Stimulated activated CD4-positive, alpha-beta T cell treated with anti-CD3 and anti-CD28 coated beads, Interleukin-12 subunit alpha, Interleukin-12 subunit beta, amount 100 ng/mL, for 48 hours (primary cell): ENCODE results near the gene GNB3.
"Not testable (repeated sequence)": the region's sequence is repeated elsewhere in the genome, so short reads cannot be mapped to it uniquely, and the experiment has no call there.

Source experiments
- DNase-seq, 3 donors: peaks; one replicate each; pipeline ENCODE4 v3.0.0-alpha.2; 2020; ENCODE audit warnings: low read depth in 2 of 3, low spot score in 1 of 3

The GNB3 gene

DNA sequence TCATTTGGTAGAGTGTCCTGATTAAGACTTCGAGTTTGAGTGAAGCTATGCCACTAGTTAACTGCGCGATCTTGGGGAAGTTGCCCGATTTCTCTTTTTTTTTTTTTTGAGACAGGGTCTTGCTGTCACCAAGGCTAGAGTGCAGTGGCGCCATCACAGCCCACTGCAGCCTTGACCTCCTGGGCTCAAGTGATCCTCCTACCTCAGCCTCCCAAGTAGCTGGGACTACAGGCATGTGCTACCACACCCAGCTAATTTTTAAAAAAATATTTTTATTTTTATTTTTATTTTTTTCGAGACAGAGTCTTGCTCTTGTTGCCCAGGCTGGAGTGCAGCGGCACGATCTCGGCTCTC lies 33.3 kb downstream of the GNB3 start:
- not testable (repeated sequence) for DNase-seq

DNA sequence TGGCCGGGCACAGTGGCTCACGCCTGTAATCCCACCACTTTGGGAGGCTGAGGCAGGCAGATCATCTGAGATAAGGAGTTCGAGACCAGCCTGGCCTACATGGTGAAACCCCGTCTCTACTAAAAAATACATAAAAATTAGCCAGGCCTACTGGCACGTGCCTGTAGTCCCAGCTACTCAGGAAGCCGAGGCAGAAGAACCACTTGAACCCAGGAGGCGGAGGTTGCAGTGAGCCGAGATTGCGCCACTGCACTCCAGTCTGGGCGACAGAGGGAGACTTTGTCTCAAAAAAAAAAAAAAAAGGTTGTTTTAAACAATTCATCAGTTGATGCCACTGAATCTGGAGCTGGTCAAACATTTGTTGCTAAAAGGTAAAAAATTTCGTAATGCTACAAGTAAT lies 39.1 kb downstream of the GNB3 start:
- DNase-seq, result not testable (repeated sequence)

DNA sequence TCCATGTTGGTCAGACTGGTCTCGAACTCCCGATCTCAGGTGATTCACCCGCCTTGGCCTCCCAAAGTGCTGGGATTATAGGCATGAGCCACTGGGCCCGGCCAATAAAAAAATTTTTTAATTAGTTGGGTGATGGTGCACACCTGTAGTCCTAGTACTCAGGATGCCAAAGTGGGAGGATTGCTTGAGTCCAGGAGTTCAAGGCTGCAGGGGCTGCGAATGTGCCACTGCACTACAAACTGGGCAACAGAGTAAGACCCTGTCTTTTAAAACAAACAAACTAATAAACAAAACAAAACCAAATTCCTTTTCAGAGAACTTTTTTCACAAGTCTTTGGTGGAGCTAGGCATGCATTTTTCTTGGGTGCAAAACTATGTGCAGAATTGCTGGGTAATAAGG lies 42.5 kb downstream of the GNB3 start:
- no peak for DNase-seq

DNA sequence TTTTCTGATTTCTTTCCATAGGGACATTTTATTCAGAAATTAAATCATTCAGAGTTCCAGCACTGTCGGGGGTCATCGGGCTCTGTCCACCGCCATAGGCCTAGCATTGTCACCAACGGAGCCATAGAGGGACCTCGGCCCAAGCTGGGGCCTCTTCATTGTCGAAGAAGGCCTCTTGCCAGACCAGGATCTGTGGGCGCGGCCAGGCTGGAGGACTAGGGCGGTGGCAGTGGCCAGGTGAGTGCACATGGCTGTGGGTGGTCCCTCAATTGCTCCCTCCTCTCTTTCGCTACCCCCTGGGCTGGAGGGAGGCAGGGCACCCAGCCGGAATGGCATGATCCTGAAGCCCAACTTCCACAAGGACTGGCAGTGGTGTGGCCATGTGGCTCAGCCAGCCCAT lies 43.0 kb downstream of the GNB3 start:
- DNase-seq, result no peak

DNA sequence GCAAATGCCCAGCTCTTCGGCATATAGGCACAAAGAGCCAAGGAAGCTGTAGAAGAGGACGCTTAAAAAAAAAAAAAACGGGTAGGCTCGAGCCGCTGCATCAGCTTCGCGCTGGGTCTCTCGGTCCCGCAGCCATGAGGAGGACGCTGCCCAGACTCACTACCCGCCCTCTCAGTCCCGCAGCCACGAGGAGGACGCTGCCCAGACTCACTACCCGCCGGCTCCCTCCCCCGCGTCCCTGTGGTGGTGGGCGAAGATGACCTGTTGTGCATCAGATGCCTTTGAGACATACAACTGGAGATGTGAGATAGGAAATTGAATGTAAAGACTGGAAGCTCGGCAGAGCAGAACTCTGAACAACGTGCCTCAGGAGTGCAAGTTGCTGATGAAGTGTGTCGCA lies 43.8 kb downstream of the GNB3 start:
- no peak for DNase-seq

DNA sequence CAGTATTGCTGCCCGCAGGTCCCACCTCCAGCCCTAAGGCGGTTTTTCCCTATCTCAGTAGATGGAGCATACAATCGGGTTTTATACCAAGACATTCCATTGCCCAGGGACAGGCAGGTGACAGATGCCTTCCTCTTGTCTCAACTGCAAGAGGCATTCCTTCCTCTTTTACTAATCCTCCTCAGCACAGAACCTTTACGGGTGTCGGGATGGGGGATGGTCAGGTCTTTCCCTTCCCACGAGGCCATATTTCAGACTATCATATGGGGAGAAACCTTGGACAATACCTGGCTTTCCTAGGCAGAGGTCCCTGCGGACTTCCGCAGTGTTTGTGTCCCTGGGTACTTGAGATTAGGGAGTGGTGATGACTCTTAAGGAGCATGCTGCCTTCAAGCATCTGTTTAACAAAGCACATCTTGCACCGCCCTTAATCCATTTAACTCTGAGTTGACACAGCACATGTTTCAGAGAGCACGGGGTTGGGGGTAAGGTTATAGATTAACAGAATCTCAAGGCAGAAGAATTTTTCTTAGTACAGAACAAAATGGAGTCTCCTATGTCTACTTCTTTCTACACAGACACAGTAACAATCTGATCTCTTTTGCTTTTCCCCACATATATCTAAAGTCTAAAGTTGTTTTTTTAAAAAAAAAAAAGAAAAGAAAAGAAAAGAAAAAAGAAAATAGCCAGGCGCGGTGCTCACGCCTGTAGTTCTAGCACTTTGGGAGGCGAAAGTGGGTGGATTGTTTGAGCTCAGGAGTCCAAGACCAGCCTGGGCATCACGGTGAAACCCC lies 45.7 kb downstream of the GNB3 start:
- not testable (repeated sequence) for DNase-seq

DNA sequence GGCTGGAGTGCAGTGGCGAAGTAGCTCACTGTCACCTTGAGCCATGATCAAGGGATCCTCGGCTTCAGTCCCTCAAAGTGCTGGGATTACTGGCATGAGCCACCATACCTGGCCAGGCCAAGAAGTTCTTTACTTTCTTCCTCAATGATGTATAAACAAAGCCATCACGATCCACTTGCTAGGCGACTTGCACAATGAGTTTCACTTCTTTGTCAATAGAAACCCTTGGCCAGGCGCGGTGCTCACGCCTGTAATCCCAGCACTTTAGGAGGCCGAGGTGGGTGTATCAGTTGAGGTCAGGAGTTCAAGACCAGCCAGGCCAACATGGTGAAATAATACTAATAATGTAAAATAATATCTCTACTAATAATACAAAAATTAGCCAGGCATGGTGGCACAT lies 46.7 kb downstream of the GNB3 start:
- no peak for DNase-seq

DNA sequence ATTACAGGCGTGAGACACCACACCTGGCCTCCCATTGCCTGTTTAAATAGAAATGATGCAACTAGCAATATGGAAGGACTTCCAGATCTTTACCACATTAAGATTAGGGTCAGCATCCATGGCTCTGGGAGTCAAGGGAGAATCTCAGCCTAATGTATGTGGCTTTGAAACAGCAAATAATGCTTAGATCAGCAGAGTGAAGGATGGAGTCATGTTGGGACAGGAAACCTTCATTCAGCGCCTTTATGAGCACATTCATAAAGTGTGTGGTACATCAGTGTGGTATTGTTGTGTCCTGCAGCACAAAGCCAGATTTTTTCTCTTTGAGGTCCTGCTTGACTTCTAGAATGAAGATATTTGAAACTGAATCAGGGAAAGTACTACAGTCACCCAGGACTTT lies 47.6 kb downstream of the GNB3 start:
- no peak for DNase-seq

DNA sequence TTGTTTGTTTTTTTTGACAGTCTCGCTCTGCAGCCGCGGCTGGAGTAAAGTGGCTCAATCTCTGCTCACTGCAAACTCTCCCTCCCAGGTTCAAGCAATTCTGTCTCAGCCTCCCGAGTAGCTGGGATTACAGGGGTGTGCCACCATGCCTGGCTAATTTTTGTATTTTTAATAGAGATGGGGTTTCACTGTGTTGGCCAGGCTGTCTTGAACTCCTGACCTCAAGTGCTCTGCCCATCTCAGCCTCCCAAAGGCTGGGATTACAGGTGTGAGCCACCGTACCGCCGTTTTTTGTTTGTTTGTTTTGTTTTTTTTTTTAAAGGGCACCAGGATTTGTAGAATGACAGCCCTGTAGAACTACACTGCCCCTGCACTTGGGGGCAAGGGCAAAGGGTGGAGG lies 48.1 kb downstream of the GNB3 start:
- not testable (repeated sequence) for DNase-seq

DNA sequence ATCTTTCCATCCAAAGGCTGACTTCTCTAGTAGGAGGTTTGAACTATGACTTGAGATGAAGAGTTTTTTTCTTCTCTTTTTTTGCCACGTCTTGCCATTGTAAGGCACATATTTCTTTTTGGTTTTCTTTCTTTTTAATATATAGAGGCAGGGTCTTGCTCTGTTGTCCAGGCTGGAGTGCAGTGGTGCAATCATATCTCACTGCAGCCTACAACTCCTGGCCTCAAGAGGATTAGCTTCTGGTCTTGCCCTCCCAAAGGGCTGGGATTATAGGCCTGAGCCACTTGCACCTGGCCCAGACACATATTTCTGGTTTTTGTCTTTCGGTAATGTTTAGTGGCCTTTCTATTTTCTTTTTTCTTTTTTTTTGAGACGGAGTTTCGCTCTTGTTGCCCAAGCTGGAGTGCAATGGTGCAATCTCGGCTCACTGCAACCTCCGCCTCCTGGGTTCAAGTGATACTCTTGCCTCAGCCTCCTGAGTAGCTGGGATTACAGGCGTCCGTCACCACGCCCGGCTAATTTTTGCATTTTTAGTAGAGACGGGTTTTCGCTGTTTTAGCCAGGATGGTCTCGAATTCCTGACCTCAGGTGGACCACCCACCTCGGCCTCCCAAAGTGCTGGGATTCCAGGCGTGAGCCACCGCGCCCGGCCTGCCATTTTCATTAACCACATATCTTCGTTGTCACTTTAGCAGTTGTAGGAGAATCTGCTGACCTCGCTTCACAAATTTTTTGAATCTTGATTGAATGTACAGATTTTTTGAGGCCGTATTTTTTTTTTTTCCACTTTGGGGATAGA lies 49.2 kb downstream of the GNB3 start:
- DNase-seq, result not testable (repeated sequence)

DNA sequence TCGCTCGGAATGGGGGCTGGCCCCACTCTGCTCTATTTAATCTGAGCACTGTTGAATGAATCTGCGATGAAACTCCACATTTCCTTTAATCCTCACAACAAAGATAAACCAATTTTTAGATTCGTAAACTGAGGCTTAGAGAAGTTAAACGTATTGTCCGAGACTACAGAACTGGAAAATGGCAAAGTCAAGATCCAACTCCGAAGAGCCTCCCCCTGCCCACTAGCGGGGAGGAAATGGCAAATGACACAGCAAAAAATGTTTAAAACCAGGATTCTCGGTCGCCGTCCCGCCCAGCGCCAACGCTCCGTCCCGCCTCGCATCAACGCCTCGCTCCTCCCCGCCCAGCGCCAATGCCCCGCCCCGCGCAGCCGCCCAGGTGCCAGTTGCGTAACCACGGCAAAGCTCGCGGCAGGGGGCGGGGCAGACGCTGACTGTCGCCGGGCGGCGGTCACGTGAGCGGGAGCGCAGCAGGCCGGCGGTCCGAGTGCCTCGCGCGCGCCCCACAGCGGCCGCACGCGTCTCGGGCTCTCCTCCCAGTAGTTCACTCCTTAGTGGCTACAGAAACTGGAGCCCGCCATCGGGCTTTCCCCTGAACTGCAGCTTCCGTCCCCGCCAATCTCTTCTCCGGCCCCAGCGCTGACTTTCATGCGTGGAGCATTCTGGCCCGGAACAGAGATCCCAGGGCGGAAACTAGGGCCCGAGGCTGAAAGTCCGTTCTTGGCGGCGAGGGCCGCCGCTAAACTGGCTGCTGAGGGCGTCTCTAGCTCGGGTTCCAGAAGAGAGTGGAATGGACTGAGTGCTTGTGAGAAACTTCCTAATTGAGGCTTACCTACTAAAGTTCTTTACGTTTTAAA lies 50.3 kb downstream of the GNB3 start:
- peak; percentile 97 to 100 (median 98) for DNase-seq

DNA sequence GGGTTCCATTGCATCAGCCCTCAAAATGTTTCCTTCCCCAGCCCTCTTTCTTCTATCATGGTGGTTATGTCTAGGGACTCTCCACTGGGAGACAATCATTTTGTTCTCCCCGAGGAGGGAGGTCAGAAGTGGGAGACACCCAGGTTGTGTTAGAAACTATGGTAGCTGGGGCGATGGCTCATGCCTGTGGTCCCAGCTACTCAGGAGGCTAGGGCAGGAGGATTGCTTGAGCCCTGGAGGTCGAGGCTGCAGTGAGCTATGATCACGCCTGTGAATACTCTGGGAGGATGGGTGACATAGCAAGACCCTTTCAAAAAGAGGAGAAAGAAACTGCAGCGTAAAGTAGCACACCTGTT lies 50.9 kb downstream of the GNB3 start:
- no peak for DNase-seq

DNA sequence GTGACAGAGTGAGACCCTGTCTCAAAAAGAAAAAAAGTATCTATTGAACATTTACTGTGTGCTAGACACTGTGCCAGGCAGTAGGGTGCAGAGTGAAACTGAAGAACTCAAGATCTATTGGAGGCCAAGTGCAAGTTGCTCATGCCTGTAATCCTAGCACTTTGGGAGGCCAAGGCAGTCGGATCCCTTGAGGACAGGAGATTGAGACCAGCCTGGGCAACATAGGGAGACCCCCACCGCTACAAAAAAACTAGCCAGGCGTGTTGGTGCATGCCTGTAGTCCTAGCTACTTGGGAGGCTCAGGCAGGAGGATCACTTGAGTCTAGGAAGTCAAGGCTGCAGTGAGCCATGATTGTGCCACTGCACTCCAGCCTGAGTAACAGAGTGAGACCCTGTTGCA lies 52.0 kb downstream of the GNB3 start:
- DNase-seq, result not testable (repeated sequence)

DNA sequence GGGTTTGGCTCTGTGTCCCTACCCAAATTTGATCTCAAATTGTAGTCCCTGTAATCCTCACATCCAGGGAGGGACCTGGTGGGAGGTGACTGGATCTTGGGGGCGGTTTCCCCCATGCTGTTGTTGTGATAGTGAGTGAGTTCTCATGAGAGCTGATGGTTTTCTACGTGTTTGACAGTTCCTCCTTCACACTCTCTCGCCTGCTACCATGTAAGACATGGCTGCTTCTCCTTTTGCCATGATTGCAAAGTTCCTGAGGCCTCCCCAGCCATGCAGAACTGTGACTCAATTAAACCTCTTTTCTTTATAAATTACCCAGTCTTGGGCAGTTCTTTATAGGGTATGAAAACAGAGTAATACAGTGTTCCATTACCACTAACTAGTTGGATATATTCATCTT lies 53.6 kb downstream of the GNB3 start:
- no peak for DNase-seq
